HepG2 (cell line): ENCODE results near the gene ZER1. TPM values are rescaled to one million over a fixed set of nuclear protein-coding genes. Genes with fewer than 3 reads are reported as not detected.

ENCODE experiments used
- ARNT ChIP-seq: fragments of 450-650 bp; IDR thresholded peaks from 2 replicates; pipeline ENCODE4 v1.6.1; 2017
- BRF2 ChIP-seq: sonication (generic); formaldehyde crosslinking; IDR thresholded peaks from 2 replicates; pipeline ENCODE4 v1.8.1; 2022; ENCODE audit warnings: mild to moderate bottlenecking, missing genetic modification reagents
- HNRNPLL ChIP-seq: fragments of 200-400 bp; formaldehyde crosslinking; IDR thresholded peaks from 2 replicates; pipeline ENCODE4 v1.6.1; 2017; ENCODE audit warnings: mild to moderate bottlenecking, low read depth, low read length; ENCODE audit not compliant: poor library complexity, severe bottlenecking
- ISX ChIP-seq: sonication (generic); formaldehyde crosslinking; conservative IDR thresholded peaks from 2 replicates; pipeline ENCODE4 v1.5.0; 2020; ENCODE audit warnings: missing genetic modification reagents
- PCBP1 ChIP-seq: fragments of 200-400 bp; formaldehyde crosslinking; IDR thresholded peaks from 2 replicates; pipeline ENCODE4 v1.6.1; 2017; ENCODE audit warnings: mild to moderate bottlenecking, low read depth, low read length, borderline replicate concordance
- POLR2AphosphoS5 ChIP-seq: IDR thresholded peaks from 2 replicates; pipeline ENCODE4 v1.6.1; 2012; ENCODE audit warnings: low read depth, low read length
- PPARG ChIP-seq: conservative IDR thresholded peaks from 2 replicates; pipeline ENCODE4 v1.6.1; 2016; ENCODE audit warnings: missing biosample characterization, missing genetic modification reagents
- RAD21 ChIP-seq: fragments of 450-650 bp; formaldehyde crosslinking; IDR thresholded peaks from 2 replicates; pipeline ENCODE4 v1.5.0; 2020; ENCODE audit warnings: mild to moderate bottlenecking
- RNF2 ChIP-seq: fragments of 450-650 bp; conservative IDR thresholded peaks from 2 replicates; pipeline ENCODE4 v1.6.1; 2016; ENCODE audit warnings: low read depth
- SALL1 ChIP-seq: sonication (generic); formaldehyde crosslinking; IDR thresholded peaks from 2 replicates; pipeline ENCODE4 v1.8.0; 2022; ENCODE audit warnings: mild to moderate bottlenecking, missing genetic modification reagents
- SIN3B ChIP-seq: fragments of 150-350 bp; IDR thresholded peaks from 2 replicates; pipeline ENCODE4 v1.6.1; 2014; ENCODE audit warnings: low read length
- SKI ChIP-seq: fragments of 450-650 bp; IDR thresholded peaks from one replicate; pipeline ENCODE4 v1.6.1; 2018; ENCODE audit warnings: mild to moderate bottlenecking; ENCODE audit not compliant: partially characterized antibody
- SMAD9 ChIP-seq: sonication (generic); formaldehyde crosslinking; IDR thresholded peaks from 2 replicates; pipeline ENCODE4 v1.5.1; 2020; ENCODE audit warnings: mild to moderate bottlenecking, missing genetic modification reagents
- TERF1 ChIP-seq: sonication (generic); formaldehyde crosslinking; IDR thresholded peaks from 2 replicates; pipeline ENCODE4 v1.8.0; 2022; ENCODE audit warnings: mild to moderate bottlenecking, missing genetic modification reagents, moderate library complexity
- ZFP37 ChIP-seq: sonication (generic); formaldehyde crosslinking; IDR thresholded peaks from 2 replicates; pipeline ENCODE4 v1.4.0; 2020; ENCODE audit warnings: missing genetic modification reagents, borderline replicate concordance
- ZNF274 ChIP-seq: sonication (generic); formaldehyde crosslinking; IDR thresholded peaks from 2 replicates; pipeline ENCODE4 v1.5.1; 2020; ENCODE audit warnings: mild to moderate bottlenecking, missing genetic modification reagents
- ZNF558 ChIP-seq: sonication (generic); formaldehyde crosslinking; IDR thresholded peaks from 2 replicates; pipeline ENCODE4 v1.9.0; 2022; ENCODE audit warnings: mild to moderate bottlenecking, missing genetic modification reagents, borderline replicate concordance
- ZNF784 ChIP-seq: sonication (generic); formaldehyde crosslinking; IDR thresholded peaks from 2 replicates; pipeline ENCODE4 v1.5.1; 2020; ENCODE audit warnings: missing genetic modification reagents, mild to moderate bottlenecking, borderline replicate concordance
- polyA plus RNA-seq, 8 experiments: library from polyadenylated mRNA; depleted of rRNA in 3 of 8; stranded (reverse) in 7 of 8; unstranded in 1 of 8; fragments of >200 nt; fragmentation: Illumina TruSeq in 4 of 8; extraction: Trizol in 4 of 8; gene quantifications; 2 replicates each; pipeline versions ENCODE4 v1.2.1 to v1.2.3, GENCODE V29; 2011 to 2016; ENCODE audit warnings: low read depth in 4 of 8, missing spikeins in 1 of 8, mixed read lengths in 1 of 8; ENCODE audit not compliant: insufficient read depth in 1 of 8
- total RNA-seq, 5 experiments: library from RNA; depleted of rRNA; stranded (reverse); fragments of >200 nt; fragmentation: Illumina TruSeq; extraction: Trizol; gene quantifications; 2 replicates each; pipeline ENCODE4 v1.2.3, GENCODE V29; 2016; ENCODE audit warnings: low read depth in 1 of 5
- TF ChIP-seq, protein P1 (sequence below), 2 experiments: sonication (generic) in 1 of 2; formaldehyde crosslinking in 1 of 2; IDR thresholded peaks; 2 replicates each; pipeline versions ENCODE4 v1.5.1 to v1.6.1; 2011 to 2020; ENCODE audit warnings: borderline replicate concordance in 1 of 2, low read depth in 1 of 2, low read length in 1 of 2, mild to moderate bottlenecking in 1 of 2, missing genetic modification reagents in 1 of 2, moderate library complexity in 1 of 2
- TF ChIP-seq, protein P2 (sequence below): sonication (generic); formaldehyde crosslinking; IDR thresholded peaks from 2 replicates; pipeline ENCODE4 v1.8.0; 2022; ENCODE audit warnings: low read depth, missing genetic modification reagents

ZER1 gene
- total and polyA plus RNA-seq, 2 of the 13 experiments (the other 11 are each of a cell fraction or from before 2014, with no cell fraction given) = 7.7 to 40.0 TPM

GRCh38 chr9:128688501-128689292 is 83.0 kb downstream of the ZER1 start, which contains the start of gene SET (continued):
- TF ChIP-seq TERF1 (CRISPR knock-in tag) = no peak
- TF ChIP-seq HNRNPLL = peak; percentile 51
- TF ChIP-seq, protein P1, sequence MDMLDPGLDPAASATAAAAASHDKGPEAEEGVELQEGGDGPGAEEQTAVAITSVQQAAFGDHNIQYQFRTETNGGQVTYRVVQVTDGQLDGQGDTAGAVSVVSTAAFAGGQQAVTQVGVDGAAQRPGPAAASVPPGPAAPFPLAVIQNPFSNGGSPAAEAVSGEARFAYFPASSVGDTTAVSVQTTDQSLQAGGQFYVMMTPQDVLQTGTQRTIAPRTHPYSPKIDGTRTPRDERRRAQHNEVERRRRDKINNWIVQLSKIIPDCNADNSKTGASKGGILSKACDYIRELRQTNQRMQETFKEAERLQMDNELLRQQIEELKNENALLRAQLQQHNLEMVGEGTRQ (IDR thresholded peaks at IDR 0.05; ENCODE audit: low read depth, low read length) = peak; percentile 54
- TF ChIP-seq, protein P1 (CRISPR knock-in tag; IDR thresholded peaks at IDR 0.05; ENCODE audit: borderline replicate concordance) = peak; percentile 72; the same call in 1 of the 2 replicates
- no peak for TF ChIP-seq SMAD9 (CRISPR knock-in tag)
- TF ChIP-seq SKI = peak; percentile 72
- TF ChIP-seq PCBP1 = no peak
- 0 out of 2 replicates have a peak, but pooled peaks have one; percentile 50 for TF ChIP-seq ZFP37 (CRISPR knock-in tag)
- TF ChIP-seq ISX (CRISPR knock-in tag) = no peak
- peak; percentile 25; the same call in 1 of the 2 replicates for TF ChIP-seq RAD21
- TF ChIP-seq ARNT = no peak
- peak; percentile 49; the same call in 1 of the 2 replicates for TF ChIP-seq ZNF558 (CRISPR knock-in tag)
- TF ChIP-seq ZNF274 (CRISPR knock-in tag) = peak; percentile 64; the same call in 1 of the 2 replicates
- peak; percentile 70; the same call in 1 of the 2 replicates for TF ChIP-seq RNF2
- no peak for TF ChIP-seq SIN3B
- peak; percentile 67; the same call in 1 of the 2 replicates for TF ChIP-seq POLR2AphosphoS5
- 0 out of 2 replicates have a peak, but pooled peaks have one; percentile 59 for TF ChIP-seq BRF2 (CRISPR knock-in tag)
- TF ChIP-seq PPARG (CRISPR knock-in tag) = no peak
- TF ChIP-seq SALL1 (CRISPR knock-in tag) = peak; percentile 37
- 0 out of 2 replicates have a peak, but pooled peaks have one; percentile 16 for TF ChIP-seq ZNF784 (CRISPR knock-in tag)
- TF ChIP-seq, protein P2, sequence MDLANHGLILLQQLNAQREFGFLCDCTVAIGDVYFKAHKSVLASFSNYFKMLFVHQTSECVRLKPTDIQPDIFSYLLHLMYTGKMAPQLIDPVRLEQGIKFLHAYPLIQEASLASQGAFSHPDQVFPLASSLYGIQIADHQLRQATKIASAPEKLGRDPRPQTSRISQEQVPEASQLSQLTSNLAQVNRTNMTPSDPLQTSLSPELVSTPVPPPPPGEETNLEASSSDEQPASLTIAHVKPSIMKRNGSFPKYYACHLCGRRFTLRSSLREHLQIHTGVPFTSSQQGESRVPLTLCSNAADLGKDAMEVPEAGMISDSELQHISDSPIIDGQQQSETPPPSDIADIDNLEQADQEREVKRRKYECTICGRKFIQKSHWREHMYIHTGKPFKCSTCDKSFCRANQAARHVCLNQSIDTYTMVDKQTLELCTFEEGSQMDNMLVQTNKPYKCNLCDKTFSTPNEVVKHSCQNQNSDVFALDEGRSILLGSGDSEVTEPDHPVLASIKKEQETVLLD = peak; percentile 92
